CD4-positive, alpha-beta T cell treated with Interferon alpha-2 for 1 hour (primary cell): ENCODE results near the gene MERTK.

Experiments
- DNase-seq, 2 donors: peaks; one replicate each; pipeline ENCODE4 v3.0.0-alpha.2; 2020 to 2022

MERTK gene

GRCh38 chr2:111982822-111983221, 84.4 kb downstream of the MERTK start:
- DNase-seq: no peak

GRCh38 chr2:111983478-111984212, 85.2 kb downstream of the MERTK start:
- DNase-seq: no peak

- no peak for DNase-seq
Observed at GRCh38 chr2:111984213-111984604, 85.8 kb downstream of the MERTK start.

GRCh38 chr2:111985514-111985913, 87.1 kb downstream of the MERTK start:
- no peak for DNase-seq

GRCh38 chr2:111986116-111986900, 87.9 kb downstream of the MERTK start:
- no peak for DNase-seq

- DNase-seq: no peak
Observed at GRCh38 chr2:111990375-111990774, 92.0 kb downstream of the MERTK start.

- DNase-seq: no peak
Observed at GRCh38 chr2:111990856-111991255, 92.4 kb downstream of the MERTK start.

- no peak for DNase-seq
Observed at GRCh38 chr2:111994042-111994441, 95.6 kb downstream of the MERTK start.

- no peak for DNase-seq
Observed at GRCh38 chr2:111995148-111995547, 96.7 kb downstream of the MERTK start.

GRCh38 chr2:111999809-112000208, 101.4 kb downstream of the MERTK start:
- no peak for DNase-seq

GRCh38 chr2:112000399-112001135, 102.2 kb downstream of the MERTK start:
- DNase-seq: no peak

- peak; percentile 9 to 19 for DNase-seq
Observed at GRCh38 chr2:112001136-112001715, 102.8 kb downstream of the MERTK start.

- no peak for DNase-seq
Observed at GRCh38 chr2:112001942-112002341, 103.5 kb downstream of the MERTK start.

GRCh38 chr2:112003576-112004252, 105.3 kb downstream of the MERTK start:
- DNase-seq: no peak

GRCh38 chr2:112004253-112004645, 105.8 kb downstream of the MERTK start:
- DNase-seq: peak; percentile 22 to 64

- no peak for DNase-seq
Observed at GRCh38 chr2:112005406-112006075, 107.1 kb downstream of the MERTK start.

- DNase-seq: peak in 1 of 2 donors; percentile 35
Observed at GRCh38 chr2:112006076-112006410, 107.6 kb downstream of the MERTK start.

- no peak for DNase-seq
Observed at GRCh38 chr2:112007493-112007892, 109.1 kb downstream of the MERTK start.

- DNase-seq: no peak
Observed at GRCh38 chr2:112008910-112009485, 110.6 kb downstream of the MERTK start.

GRCh38 chr2:112010751-112011150, 112.3 kb downstream of the MERTK start:
- peak in 1 of 2 donors; percentile 16 for DNase-seq

- no peak for DNase-seq
Observed at GRCh38 chr2:112012556-112012955, 114.1 kb downstream of the MERTK start.

GRCh38 chr2:112018846-112019245, 120.4 kb downstream of the MERTK start:
- no peak for DNase-seq
